Coronary artery (tissue), 2 donors: ENCODE results near the gene CA5B.

ENCODE experiments used
- DNase-seq: peaks from one replicate; pipeline ENCODE4 v3.0.0-alpha.2; 2017; ENCODE audit warnings: low spot score
- H3K27ac ChIP-seq, 2 donors: fragments of 200-600 bp; sonication (generic); one replicate each; pipeline ENCODE4 v1.5.1; 2016 to 2019
- H3K4me3 ChIP-seq: fragments of 200-600 bp; sonication (generic); 2 replicates; pipeline ENCODE4 v1.5.1; 2016; ENCODE audit warnings: mild to moderate bottlenecking, moderate library complexity
- TF ChIP-seq, protein P1 (sequence below): fragments of 200-600 bp; sonication (generic); IDR thresholded peaks from one replicate; pipeline ENCODE4 v1.5.1; 2019; ENCODE audit warnings: antibody characterized with exemption

CA5B gene

DNA sequence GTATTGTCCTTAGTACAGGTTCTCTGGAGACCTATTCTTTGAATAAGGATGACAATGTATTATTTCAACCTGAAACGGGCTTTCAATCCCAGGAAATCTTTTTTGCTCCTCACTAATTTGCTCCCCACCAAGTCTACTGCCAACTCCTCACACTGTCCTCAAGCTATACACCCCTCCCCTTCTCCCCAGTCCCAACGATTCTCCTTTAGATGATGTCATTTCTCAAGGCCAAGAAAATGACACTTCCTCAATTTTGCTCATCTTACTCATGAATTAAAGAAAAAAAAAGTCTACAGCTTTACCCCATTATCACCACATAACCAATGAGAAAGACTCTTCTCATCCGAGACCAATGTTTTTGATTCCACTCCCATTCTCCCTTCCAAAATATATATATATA, 96.0 kb downstream of the CA5B start:
- TF ChIP-seq, protein P1, sequence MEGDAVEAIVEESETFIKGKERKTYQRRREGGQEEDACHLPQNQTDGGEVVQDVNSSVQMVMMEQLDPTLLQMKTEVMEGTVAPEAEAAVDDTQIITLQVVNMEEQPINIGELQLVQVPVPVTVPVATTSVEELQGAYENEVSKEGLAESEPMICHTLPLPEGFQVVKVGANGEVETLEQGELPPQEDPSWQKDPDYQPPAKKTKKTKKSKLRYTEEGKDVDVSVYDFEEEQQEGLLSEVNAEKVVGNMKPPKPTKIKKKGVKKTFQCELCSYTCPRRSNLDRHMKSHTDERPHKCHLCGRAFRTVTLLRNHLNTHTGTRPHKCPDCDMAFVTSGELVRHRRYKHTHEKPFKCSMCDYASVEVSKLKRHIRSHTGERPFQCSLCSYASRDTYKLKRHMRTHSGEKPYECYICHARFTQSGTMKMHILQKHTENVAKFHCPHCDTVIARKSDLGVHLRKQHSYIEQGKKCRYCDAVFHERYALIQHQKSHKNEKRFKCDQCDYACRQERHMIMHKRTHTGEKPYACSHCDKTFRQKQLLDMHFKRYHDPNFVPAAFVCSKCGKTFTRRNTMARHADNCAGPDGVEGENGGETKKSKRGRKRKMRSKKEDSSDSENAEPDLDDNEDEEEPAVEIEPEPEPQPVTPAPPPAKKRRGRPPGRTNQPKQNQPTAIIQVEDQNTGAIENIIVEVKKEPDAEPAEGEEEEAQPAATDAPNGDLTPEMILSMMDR, result no peak
- Histone ChIP-seq H3K4me3 (no peak overlapping the region), H3K27ac (no peak overlapping the region)
- DNase-seq, result no peak

DNA sequence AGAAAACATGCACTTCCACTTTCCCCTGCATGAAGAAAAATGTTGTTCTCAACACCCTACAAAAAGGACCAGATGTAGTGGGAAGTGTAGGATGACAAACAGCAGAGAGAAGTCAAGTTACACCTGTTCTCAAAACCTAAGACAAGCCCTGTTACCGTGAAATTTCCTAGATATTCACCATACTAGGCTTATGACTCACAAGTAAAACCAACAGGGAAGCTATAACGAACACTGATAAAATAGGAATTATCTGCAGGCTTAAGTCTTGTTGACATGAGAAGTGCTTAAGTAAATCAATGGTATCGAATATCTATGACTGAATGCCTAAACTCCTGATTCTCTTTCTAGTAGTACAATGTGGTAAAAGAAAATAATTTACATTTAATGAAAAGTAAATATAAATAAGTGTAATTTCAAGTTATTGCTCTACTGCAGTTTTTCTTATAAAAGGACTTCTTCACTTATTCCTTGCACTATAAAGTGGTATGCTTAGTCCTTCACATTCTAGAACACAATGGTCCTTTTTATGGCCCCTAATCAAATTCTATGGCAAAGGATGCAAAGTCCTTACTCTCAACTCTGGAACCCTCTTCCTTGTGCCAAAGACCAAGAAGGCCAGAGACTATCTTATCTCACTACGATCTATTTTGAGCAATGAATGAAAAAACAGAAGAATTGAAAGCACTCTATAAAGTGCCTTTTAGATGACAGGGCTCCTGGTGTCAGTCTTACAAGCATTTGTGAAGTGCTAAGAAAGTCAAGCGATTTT, 96.9 kb downstream of the CA5B start:
- Histone ChIP-seq H3K27ac (no peak overlapping the region), H3K4me3 (no peak overlapping the region)

More for the DNA sequence above, 96.9 kb downstream of the CA5B start:
- TF ChIP-seq, protein P1, result no peak
- no peak for DNase-seq
